ENCODE results near the gene MCM3AP. TPM values are rescaled to one million over a fixed set of nuclear protein-coding genes. Genes with fewer than 3 reads are reported as not detected.
A peak's percentile ranks its signal among the peaks of the same experiment; 100 is the strongest.

Gene MCM3AP
- total RNA-seq, 2 experiments from 2014 or later: 109 to 166 TPM

GRCh38 chr21:46187261-46187660 is 98.2 kb downstream of the MCM3AP start:
- DNase-seq (ENCODE audit: low spot score): no peak
- Histone ChIP-seq H3K36me3 (ENCODE audit: insufficient read depth, low read length) (0 out of 2 replicates have a peak, but pooled peaks cover 1% of the 10 kb centered on the region), H3K9me2 (ENCODE audit: insufficient read depth, low read length) (no peaks in the 10 kb centered on the region), H3K4me2 (ENCODE audit: low read length) (no peak overlapping the region), H3K79me2 (ENCODE audit: insufficient read depth, low read depth, low read length) (no peaks in the 10 kb centered on the region), H3K4me3 (ENCODE audit: low read depth, low read length, poor library complexity, severe bottlenecking) (no peak overlapping the region), H4K20me1 (ENCODE audit: insufficient read depth, low read length) (no peaks in the 10 kb centered on the region), H3K9me3 (ENCODE audit: low read length) (no peaks in the 10 kb centered on the region), H3K4me1 (ENCODE audit: insufficient read depth, low read length, poor library complexity, severe bottlenecking) (peaks cover 6% of the 10 kb centered on the region), H3K27ac (ENCODE audit: low read depth, low read length, poor library complexity, severe bottlenecking) (no peak overlapping the region), H2AFZ (ENCODE audit: low read length) (no peak overlapping the region)
- POLR2A ChIA-PET: no interaction called here
- no peak for TF ChIP-seq EZH2phosphoT487 (IDR thresholded peaks at IDR 0.05; ENCODE audit: borderline replicate concordance, low read depth, low read length)
- TF ChIP-seq, protein P1, sequence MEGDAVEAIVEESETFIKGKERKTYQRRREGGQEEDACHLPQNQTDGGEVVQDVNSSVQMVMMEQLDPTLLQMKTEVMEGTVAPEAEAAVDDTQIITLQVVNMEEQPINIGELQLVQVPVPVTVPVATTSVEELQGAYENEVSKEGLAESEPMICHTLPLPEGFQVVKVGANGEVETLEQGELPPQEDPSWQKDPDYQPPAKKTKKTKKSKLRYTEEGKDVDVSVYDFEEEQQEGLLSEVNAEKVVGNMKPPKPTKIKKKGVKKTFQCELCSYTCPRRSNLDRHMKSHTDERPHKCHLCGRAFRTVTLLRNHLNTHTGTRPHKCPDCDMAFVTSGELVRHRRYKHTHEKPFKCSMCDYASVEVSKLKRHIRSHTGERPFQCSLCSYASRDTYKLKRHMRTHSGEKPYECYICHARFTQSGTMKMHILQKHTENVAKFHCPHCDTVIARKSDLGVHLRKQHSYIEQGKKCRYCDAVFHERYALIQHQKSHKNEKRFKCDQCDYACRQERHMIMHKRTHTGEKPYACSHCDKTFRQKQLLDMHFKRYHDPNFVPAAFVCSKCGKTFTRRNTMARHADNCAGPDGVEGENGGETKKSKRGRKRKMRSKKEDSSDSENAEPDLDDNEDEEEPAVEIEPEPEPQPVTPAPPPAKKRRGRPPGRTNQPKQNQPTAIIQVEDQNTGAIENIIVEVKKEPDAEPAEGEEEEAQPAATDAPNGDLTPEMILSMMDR (conservative IDR thresholded peaks at IDR 0.05; ENCODE audit: low read length): no peak
- BruUV-seq (replicated peaks): no TSS peak
- CTCF ChIA-PET (ENCODE audit: unreplicated experiment): interaction anchor here (0.6 kb wide), 1 partner anchor 216 kb away, joined by 3 read pairs; no protein-coding TSS in a partner anchor
- intact Hi-C loops (cut with micrococcal nuclease; ENCODE audit: unreplicated experiment): no loop called here

DNA sequence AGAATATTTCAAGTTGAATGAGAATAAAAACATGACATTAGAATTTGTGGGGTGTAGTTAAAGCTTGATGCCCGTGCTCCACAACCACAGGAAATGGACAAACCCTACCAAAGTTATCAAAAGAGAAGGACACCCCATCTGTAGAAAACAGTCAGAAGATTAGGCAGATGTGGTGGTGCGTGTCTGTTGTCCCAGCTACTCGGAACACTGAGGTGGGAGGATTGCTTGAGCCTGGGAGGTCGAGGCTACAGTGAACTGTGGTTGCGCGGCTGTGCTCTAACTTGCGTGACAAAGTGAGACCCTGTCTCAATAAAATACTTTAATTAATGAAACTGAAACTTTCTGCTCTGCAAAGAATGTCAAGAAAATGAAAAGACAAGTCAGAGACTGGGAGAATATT is 99.7 kb downstream of the MCM3AP start:
- H2AFZ ChIP-seq (ENCODE audit: low read length): no peak overlapping the region
- H3K36me3 ChIP-seq (ENCODE audit: insufficient read depth, low read length): no peaks in the 10 kb centered on the region

More for the DNA sequence above, 99.7 kb downstream of the MCM3AP start:
- Histone ChIP-seq H3K4me1 (ENCODE audit: insufficient read depth, low read length, poor library complexity, severe bottlenecking) (peaks cover 6% of the 10 kb centered on the region), H4K20me1 (ENCODE audit: insufficient read depth, low read length) (no peaks in the 10 kb centered on the region), H3K9me2 (ENCODE audit: insufficient read depth, low read length) (no peaks in the 10 kb centered on the region), H3K27ac (ENCODE audit: low read depth, low read length, poor library complexity, severe bottlenecking) (no peak overlapping the region), H3K4me3 (ENCODE audit: low read depth, low read length, poor library complexity, severe bottlenecking) (no peak overlapping the region), H3K79me2 (ENCODE audit: insufficient read depth, low read depth, low read length) (no peaks in the 10 kb centered on the region), H3K4me2 (ENCODE audit: low read length) (peak overlapping the region; percentile 81; the same call in 1 of the 2 replicates), H3K9me3 (ENCODE audit: low read length) (no peaks in the 10 kb centered on the region)
- CTCF ChIA-PET (ENCODE audit: unreplicated experiment): no interaction called here
- no peak for DNase-seq (ENCODE audit: low spot score)
- POLR2A ChIA-PET: interaction anchor here (0.5 kb wide), 1 partner anchor 13 kb away, joined by 6 read pairs; no protein-coding TSS in a partner anchor
- TF ChIP-seq, protein P1 (conservative IDR thresholded peaks at IDR 0.05; ENCODE audit: low read length): no peak
- no peak for TF ChIP-seq EZH2phosphoT487 (IDR thresholded peaks at IDR 0.05; ENCODE audit: borderline replicate concordance, low read depth, low read length)
- no TSS peak for BruUV-seq (replicated peaks)
- intact Hi-C loops (cut with micrococcal nuclease; ENCODE audit: unreplicated experiment): no loop called here

Other genes with a start within 250 kb of the MCM3AP start
- gene COL6A2, start 187.5 kb downstream of the MCM3AP start, total RNA-seq (2014; rRNA removed; shearing (Covaris generic)): 0.13 TPM in 1 of 2 replicates, not detected in the other
- gene COL6A2, start 187.5 kb downstream of the MCM3AP start, total RNA-seq (2022): not detected in 2 replicates
- 0.06 and 0.21 TPM in 2 replicates for gene FTCD, start 130.0 kb downstream of the MCM3AP start, total RNA-seq (2014; rRNA removed; shearing (Covaris generic))
- 0.41 and 1.1 TPM in 2 replicates for gene FTCD, start 130.0 kb downstream of the MCM3AP start, total RNA-seq (2022)
- gene SPATC1L, start 101.2 kb downstream of the MCM3AP start, total RNA-seq (2014; rRNA removed; shearing (Covaris generic)): 2.0 and 4.7 TPM in 2 replicates
- 8.3 and 10.4 TPM in 2 replicates for gene SPATC1L, start 101.2 kb downstream of the MCM3AP start, total RNA-seq (2022)
- 33.9 and 45.4 TPM in 2 replicates for gene LSS, start 56.8 kb downstream of the MCM3AP start, total RNA-seq (2014; rRNA removed; shearing (Covaris generic))
- 97.5 and 137 TPM in 2 replicates for gene LSS, start 56.8 kb downstream of the MCM3AP start, total RNA-seq (2022)
- gene YBEY, start 731 bp upstream of the MCM3AP start, total RNA-seq (2014; rRNA removed; shearing (Covaris generic)): 18.3 and 24.5 TPM in 2 replicates
- gene YBEY, start 731 bp upstream of the MCM3AP start, total RNA-seq (2022): 22.8 and 23.5 TPM in 2 replicates
- 102 and 112 TPM in 2 replicates for gene C21orf58, start 38.3 kb upstream of the MCM3AP start, total RNA-seq (2014; rRNA removed; shearing (Covaris generic))
- gene C21orf58, start 38.3 kb upstream of the MCM3AP start, total RNA-seq (2022): 141 and 172 TPM in 2 replicates
- gene PCNT, start 38.5 kb upstream of the MCM3AP start, total RNA-seq (2014; rRNA removed; shearing (Covaris generic)): 41.5 and 48.4 TPM in 2 replicates
- gene PCNT, start 38.5 kb upstream of the MCM3AP start, total RNA-seq (2022): 75.8 and 84.1 TPM in 2 replicates
- gene DIP2A, start 173.3 kb upstream of the MCM3AP start, total RNA-seq (2014; rRNA removed; shearing (Covaris generic)): 27.9 and 30.2 TPM in 2 replicates
- 44.7 and 52.5 TPM in 2 replicates for gene DIP2A, start 173.3 kb upstream of the MCM3AP start, total RNA-seq (2022)

All from OCI-LY7 (cell line).